GM18508 (cell line): ENCODE data around the gene FAHD2A.
"Not testable (repeated sequence)": the region's sequence is repeated elsewhere in the genome, so short reads cannot be mapped to it uniquely, and the experiment has no call there.

Experiments
- ATAC-seq: cut with Tn5 transposase; IDR thresholded peaks from one replicate; pipeline ENCODE4 v1.9.1; 2021; ENCODE audit warnings: moderate number of reproducible peaks; ENCODE audit not compliant: insufficient read depth, unreplicated experiment

Gene FAHD2A

GRCh38 chr2:95389245-95390119 is 13.0 kb upstream of the FAHD2A start:
- no peak for ATAC-seq

GRCh38 chr2:95390272-95390880 is 12.1 kb upstream of the FAHD2A start:
- ATAC-seq: no peak

GRCh38 chr2:95390881-95391321 is 11.6 kb upstream of the FAHD2A start:
- no peak for ATAC-seq

- ATAC-seq: no peak
Observed at GRCh38 chr2:95391641-95392310, 10.7 kb upstream of the FAHD2A start.

- ATAC-seq: no peak
Observed at GRCh38 chr2:95392320-95392719, 10.2 kb upstream of the FAHD2A start.

GRCh38 chr2:95392730-95393455 is 9.6 kb upstream of the FAHD2A start:
- ATAC-seq: no peak

- ATAC-seq: no peak
Observed at GRCh38 chr2:95393901-95394300, 8.6 kb upstream of the FAHD2A start.

- ATAC-seq: no peak
Observed at GRCh38 chr2:95399061-95399460, 3.4 kb upstream of the FAHD2A start.

- ATAC-seq: no peak
Observed at GRCh38 chr2:95401480-95401879, 1.0 kb upstream of the FAHD2A start.

- peak; percentile 8 for ATAC-seq
Observed at GRCh38 chr2:95402004-95402369, 521 bp upstream of the FAHD2A start.

GRCh38 chr2:95403204-95403721 is 755 bp downstream of the FAHD2A start:
- ATAC-seq: not testable (repeated sequence)

- ATAC-seq: not testable (repeated sequence)
Observed at GRCh38 chr2:95403824-95404223, 1.3 kb downstream of the FAHD2A start.

GRCh38 chr2:95404676-95405075 is 2.2 kb downstream of the FAHD2A start:
- not testable (repeated sequence) for ATAC-seq

- ATAC-seq: not testable (repeated sequence)
Observed at GRCh38 chr2:95411239-95411638, 8.7 kb downstream of the FAHD2A start.

GRCh38 chr2:95414015-95414594 is 11.6 kb downstream of the FAHD2A start:
- peak; percentile 67 for ATAC-seq

- ATAC-seq: not testable (repeated sequence)
Observed at GRCh38 chr2:95415138-95415537, 12.6 kb downstream of the FAHD2A start.

GRCh38 chr2:95415561-95415960 is 13.1 kb downstream of the FAHD2A start:
- not testable (repeated sequence) for ATAC-seq

- ATAC-seq: not testable (repeated sequence)
Observed at GRCh38 chr2:95427196-95427867, 24.8 kb downstream of the FAHD2A start.

GRCh38 chr2:95429748-95430467 is 27.4 kb downstream of the FAHD2A start:
- not testable (repeated sequence) for ATAC-seq
